GM19395 (cell line): ENCODE results near the gene RNF135.
"Not testable (repeated sequence)": the region's sequence is repeated elsewhere in the genome, so short reads cannot be mapped to it uniquely, and the experiment has no call there.

ENCODE experiments used
- ATAC-seq: cut with Tn5 transposase; IDR thresholded peaks from one replicate; pipeline ENCODE4 v1.9.1; 2021; ENCODE audit warnings: mild to moderate bottlenecking, moderate library complexity; ENCODE audit not compliant: unreplicated experiment

The RNF135 gene

DNA sequence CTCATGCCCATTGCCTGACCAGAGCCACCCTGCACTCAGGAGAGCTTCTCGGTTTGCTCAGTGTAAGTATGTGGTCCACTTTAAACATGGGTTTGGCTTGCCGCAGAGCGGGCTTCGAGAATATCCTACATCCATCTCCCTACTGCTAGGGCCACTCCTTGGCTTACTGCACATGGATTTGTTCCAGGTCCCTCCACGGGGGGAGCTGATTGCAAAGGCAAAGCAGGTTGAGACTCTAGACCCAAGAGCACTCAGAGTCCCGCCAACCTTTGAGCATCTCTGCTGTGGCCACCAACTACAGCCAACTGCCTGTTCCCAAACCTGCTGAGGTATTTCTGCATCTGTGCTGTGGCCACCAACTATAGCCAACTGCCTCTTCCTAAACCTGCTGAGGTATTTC, 26.4 kb downstream of the RNF135 start:
- ATAC-seq = no peak

- ATAC-seq = no peak
Measured at GRCh38 chr17:30997842-30998241, 27.0 kb downstream of the RNF135 start.

DNA sequence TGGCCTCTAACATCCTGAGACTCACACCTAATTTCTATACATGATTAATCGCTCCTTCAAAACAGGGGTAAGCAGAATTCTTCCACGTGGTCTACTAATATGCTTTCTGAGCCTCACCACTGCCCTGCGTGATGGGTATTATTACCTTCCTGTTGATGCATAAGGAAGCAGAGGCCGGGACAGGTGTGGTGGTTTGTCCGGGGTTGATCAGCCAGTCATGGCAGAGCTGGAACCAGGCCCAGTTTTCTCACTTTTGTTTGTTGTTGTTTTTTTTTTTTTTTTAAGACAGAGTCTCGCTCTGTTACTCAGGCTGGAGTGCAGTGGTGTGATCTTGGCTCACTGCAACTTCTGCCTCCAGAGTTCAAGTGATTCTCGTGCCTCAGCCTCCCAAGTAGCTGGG, 31.2 kb downstream of the RNF135 start:
- no peak for ATAC-seq

GRCh38 chr17:31003225-31003866, 32.5 kb downstream of the RNF135 start:
- ATAC-seq = no peak

DNA sequence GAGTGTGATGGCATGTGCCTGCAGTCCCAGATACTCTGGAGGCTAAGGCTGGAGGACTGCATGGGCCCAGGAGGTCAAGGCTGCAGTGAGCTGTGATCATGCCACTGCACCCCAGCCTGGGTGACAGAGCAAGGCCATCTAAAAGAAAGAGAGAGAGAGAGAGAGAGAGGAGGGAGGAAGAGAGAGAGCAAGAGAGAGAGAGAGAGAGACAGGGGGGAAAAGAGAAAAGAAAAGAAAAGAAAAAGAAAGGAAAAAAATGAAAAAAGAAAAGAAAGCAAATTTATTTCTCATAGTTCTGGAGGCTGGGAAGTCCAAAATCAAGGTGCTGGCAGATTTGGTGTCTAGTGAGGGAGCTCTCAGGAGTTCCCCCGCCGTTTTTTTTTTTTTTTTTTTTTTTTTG, 33.3 kb downstream of the RNF135 start:
- no peak for ATAC-seq

DNA sequence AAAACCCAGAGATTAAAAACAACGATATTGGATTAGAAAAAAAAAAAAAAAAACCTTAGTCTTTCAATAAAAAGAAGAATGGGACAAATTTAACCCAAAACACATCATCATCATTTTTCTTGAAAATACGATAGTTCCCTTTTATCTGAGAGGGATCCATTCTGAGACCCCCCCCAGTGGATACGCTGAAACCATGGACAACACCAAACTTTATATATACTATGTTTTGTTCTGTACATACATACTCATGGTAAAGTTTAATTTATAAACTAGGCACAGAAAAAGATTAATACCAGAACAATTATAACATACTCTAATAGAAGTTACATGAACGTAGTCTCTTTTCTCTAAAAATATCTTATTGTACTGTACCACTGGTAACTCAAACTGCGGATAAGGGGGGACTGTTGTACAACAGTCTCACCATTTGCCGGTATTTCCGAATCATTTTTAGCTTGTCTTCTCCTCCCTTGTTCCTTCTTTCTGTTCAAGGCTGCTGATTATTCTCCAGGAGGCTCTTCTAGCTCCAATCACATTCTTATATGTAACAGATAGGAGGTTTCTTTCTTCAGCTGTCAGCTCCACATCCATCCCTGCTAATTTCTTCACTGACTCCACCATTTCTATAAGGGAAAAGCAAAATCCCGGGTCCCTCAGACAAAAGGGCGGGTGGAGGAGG, 37.0 kb downstream of the RNF135 start:
- ATAC-seq = no peak

DNA sequence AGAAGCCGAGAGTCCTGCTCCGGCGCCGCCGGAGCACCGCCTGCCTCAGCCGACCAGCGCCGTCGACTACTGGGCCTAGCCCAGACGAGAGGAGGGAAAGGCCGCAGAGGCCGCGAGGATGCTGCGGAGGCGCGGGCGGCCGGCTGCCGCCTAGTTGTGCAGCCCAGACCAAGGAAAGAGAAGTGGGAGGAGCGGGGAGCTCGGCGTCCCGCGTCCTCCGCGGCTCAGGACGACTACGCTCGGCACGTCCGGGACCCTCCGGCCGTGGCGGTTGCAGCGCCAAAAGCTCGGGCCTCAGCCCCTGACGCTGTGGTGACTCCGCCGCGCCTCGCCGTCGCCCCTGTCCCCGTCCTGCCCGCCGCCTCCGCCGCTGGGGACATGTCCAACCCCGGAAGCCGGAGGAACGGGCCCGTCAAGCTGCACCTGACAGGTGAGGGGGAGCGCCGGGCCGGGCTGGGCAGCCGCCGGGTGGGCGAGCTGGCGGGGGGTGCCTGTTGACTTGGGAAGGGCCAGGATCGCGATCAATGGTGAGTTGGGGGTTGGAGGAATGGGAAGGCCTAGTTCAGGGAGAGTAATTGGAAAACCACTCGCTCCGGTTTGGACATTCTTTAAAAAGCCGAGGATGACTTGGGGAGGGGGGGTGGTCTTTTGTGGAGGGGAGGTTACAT, 37.7 kb downstream of the RNF135 start:
- ATAC-seq = no peak

DNA sequence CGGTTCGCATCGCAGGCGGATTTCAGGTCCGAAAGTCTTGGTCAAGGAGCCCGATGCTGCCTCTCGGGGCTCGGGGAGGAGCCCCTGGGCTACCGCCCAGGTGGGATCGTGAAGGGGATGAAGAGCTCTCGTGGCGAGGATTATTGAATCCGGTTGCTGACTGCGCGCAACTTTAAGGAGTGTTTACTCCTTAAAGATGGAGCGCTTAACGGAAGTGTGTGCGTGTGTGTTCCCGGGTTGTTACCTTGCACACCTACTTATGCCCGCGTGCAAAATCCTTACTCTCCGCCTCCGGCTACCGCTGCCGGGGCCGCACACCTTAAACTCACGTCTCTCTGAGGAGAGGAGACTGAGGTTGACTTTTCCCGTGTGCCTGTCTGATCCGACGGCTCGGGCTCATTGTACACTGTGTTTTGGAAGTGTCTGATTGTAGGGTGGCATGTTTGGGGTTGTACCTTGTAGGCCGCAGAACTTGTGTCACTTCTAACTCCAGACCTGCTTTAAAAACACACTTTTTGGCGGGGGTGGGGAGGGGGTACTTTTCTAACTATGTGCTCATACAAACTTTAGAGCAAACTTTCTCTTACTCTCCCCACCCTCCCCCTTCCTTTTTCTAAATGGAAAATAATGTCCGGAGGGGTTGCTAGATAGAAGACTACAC, 38.3 kb downstream of the RNF135 start:
- ATAC-seq = not testable (repeated sequence)

- ATAC-seq = not testable (repeated sequence)
Measured at GRCh38 chr17:31010014-31010413, 39.2 kb downstream of the RNF135 start.

DNA sequence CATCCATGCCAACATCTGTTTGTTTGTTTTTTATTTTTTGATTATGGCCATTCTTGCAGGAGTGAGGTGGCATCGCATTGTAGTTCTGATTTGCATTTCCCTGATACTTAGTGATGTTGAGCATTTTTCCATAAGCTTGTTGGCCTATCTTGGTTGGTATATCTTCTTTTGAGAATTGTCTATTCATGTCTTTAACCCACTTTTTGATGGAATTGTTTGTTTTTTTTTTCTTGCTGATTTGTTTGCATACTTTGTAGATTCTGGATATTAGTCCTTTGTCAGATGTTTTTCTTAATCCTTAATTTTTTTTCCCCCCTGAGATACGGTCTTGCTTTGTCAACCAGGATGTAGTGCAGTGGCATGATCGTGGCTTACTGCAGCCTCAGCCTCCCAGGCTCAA, 43.0 kb downstream of the RNF135 start:
- ATAC-seq = no peak

DNA sequence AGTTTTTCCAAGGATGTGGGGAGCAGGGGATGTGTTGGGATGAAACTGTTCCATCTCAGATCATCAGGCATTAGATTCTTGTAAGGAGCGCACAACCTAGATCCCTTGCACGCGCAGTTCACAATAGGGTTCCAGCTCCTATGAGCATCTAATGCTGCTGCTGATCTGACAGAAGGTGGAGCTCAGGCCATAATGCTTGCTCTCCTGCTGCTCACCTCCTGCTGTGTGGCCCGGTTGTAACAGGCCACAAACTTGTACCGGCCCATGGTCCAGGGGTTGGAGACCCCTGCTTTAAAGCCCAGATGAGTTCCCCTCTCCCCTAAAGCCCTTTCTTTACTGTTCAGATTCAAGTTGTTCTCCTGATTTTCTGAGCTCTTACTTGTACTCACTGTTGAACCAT, 44.8 kb downstream of the RNF135 start:
- ATAC-seq = no peak

DNA sequence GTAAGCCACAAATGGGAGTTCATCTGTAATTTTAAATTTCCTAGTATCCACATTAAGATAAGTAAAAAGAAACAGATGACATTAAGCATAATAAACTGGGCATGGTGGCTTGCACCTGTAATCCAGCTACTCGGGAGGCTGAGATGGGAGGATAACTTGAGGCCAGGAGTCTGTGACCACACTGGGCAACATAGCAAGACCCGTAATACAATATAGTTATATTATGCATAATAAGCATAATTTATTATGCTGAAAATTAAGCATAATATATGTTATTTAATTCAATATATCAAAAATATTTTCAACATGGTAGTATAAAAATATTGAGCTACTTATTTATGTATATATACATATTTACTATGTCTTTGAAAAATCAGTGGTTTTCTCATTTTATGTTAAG, 48.2 kb downstream of the RNF135 start:
- ATAC-seq = no peak

DNA sequence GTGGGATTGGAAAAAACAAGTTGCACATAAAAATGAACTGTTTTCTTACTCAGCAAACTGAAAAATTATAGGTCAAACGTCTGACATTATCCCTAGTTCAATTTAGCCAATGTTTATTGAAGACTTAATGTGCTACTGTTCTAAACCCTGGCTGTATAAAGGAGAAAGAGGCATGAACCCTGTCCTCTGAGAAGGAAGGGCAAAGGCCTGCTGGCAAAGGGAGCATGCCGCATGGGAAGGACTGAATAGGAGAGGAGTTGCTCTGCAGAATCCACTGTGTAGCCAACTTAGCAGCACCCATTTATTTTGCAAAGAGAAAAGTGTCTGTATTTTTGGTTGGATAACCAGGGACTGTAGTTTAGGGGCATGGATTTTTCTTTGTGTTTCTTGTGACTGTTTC, 52.3 kb downstream of the RNF135 start:
- ATAC-seq = not testable (repeated sequence)

GRCh38 chr17:31031841-31032240, 61.0 kb downstream of the RNF135 start:
- ATAC-seq = no peak

GRCh38 chr17:31035611-31036010, 64.8 kb downstream of the RNF135 start:
- not testable (repeated sequence) for ATAC-seq

DNA sequence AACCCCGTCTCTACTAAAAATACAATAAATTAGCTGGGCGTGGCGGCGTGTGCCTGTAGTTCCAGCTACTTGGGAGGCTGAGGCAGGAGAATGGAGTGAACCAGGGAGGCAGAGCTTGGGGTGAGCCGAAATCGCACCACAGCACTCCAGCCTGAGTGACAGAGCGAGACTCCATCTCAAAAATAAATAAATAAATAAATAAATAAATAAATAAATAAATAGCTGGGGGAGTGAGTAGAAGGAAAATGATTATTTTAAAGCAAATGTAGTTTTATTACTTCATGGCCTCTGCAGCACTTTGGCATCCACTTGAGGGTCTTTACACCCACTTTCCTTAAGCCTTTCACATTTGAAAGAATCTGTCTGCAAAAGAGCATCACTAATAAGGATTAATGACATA, 70.0 kb downstream of the RNF135 start:
- ATAC-seq = not testable (repeated sequence)

DNA sequence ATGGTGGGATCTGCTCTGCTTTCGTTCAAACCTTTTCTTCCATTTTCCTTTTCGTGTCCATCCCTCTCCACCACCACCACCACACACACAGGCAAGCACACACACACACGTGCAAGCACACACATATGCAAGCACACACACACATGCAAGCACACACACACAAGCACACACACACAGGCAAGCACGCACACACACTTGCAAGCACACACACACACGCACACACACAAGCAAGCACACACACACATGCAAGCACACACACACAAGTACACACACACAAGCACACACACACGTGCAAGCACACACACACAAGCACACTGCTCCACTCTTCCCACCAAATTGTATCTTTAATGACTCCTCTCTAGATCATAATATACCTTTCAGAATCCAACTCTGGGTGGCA, 71.5 kb downstream of the RNF135 start:
- ATAC-seq = not testable (repeated sequence)

DNA sequence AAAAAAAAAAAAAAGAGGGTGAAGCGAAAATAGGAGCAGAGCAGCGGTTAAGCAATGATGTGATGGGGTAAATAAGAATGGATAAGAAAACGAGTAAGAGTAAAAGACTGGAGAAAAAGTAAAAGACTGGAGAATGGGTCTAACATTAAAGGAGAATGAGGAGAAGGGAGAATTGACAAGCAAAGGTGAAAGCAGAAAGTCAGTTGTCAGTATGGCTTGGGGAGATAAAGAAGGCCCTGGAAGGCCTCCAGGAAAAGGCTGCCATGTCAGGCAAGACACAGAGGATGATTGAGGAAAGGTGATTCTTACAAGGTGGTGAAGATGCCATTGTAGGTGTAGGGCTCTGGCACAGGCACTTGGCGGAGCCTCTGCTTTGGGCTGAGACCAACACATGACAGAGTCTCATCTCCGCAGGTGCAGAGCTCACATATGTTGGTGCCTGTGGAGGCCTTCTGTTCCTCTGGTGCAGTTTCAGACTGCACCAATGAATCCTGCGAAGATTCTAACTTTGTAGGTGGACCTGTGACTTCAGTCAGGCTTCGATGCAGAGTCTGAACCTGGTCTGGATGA, 76.1 kb downstream of the RNF135 start:
- ATAC-seq = not testable (repeated sequence)

GRCh38 chr17:31048142-31048541, 77.3 kb downstream of the RNF135 start:
- ATAC-seq = no peak

- ATAC-seq = no peak
Measured at GRCh38 chr17:31048780-31049179, 77.9 kb downstream of the RNF135 start.
